ENCODE results near the gene PPM1A.
A peak's percentile ranks its signal among the peaks of the same experiment; 100 is the strongest.

Gene PPM1A

GRCh38 chr14:60254176-60254575 lies 5.2 kb downstream of the PPM1A start:
- H3K4me3 ChIP-seq (replicated peaks in 1 of 2; ENCODE audit: low read depth in 2 of 2, low read length in 2 of 2) = no peak overlapping the region
- TF ChIP-seq CTCF (IDR thresholded peaks at IDR 0.05; ENCODE audit: low read depth, low read length) = no peak
- no peak for DNase-seq (ENCODE audit: low read depth in 2 of 2)

GRCh38 chr14:60257865-60258264 lies 8.8 kb downstream of the PPM1A start:
- TF ChIP-seq CTCF (IDR thresholded peaks at IDR 0.05; ENCODE audit: low read depth, low read length) = no peak
- no peak overlapping the region for H3K4me3 ChIP-seq (replicated peaks in 1 of 2; ENCODE audit: low read depth in 2 of 2, low read length in 2 of 2)
- DNase-seq (ENCODE audit: low read depth in 2 of 2) = no peak

- no peak for DNase-seq (ENCODE audit: low read depth in 2 of 2)
- H3K4me3 ChIP-seq (replicated peaks in 1 of 2; ENCODE audit: low read depth in 2 of 2, low read length in 2 of 2) = no peak overlapping the region
- TF ChIP-seq CTCF (IDR thresholded peaks at IDR 0.05; ENCODE audit: low read depth, low read length) = no peak
These were observed 16.1 kb downstream of the PPM1A start for GRCh38 chr14:60265163-60265562.

- peak; percentile 66 for TF ChIP-seq CTCF (IDR thresholded peaks at IDR 0.05; ENCODE audit: low read depth, low read length)
- peak; percentile 33 to 48 for DNase-seq (ENCODE audit: low read depth in 2 of 2)
- no peak overlapping the region for H3K4me3 ChIP-seq (replicated peaks in 1 of 2; ENCODE audit: low read depth in 2 of 2, low read length in 2 of 2)
These were observed 17.3 kb downstream of the PPM1A start for GRCh38 chr14:60266021-60266937.

GRCh38 chr14:60272177-60272576 lies 23.2 kb downstream of the PPM1A start:
- H3K4me3 ChIP-seq (replicated peaks in 1 of 2; ENCODE audit: low read depth in 2 of 2, low read length in 2 of 2) = no peak overlapping the region
- DNase-seq (ENCODE audit: low read depth in 2 of 2) = no peak
- TF ChIP-seq CTCF (IDR thresholded peaks at IDR 0.05; ENCODE audit: low read depth, low read length) = no peak

GRCh38 chr14:60273956-60274355 lies 24.9 kb downstream of the PPM1A start:
- H3K4me3 ChIP-seq (replicated peaks in 1 of 2; ENCODE audit: low read depth in 2 of 2, low read length in 2 of 2) = no peak overlapping the region
- DNase-seq (ENCODE audit: low read depth in 2 of 2) = no peak
- TF ChIP-seq CTCF (IDR thresholded peaks at IDR 0.05; ENCODE audit: low read depth, low read length) = no peak

All from cardiac fibroblast (primary cell).